Ovary (tissue), 3 donors: ENCODE data around the gene FGF12.

Source experiments
- POLR2A ChIP-seq: fragments of 450-650 bp; IDR thresholded peaks from one replicate; pipeline ENCODE4 v1.6.1; 2017; ENCODE audit warnings: antibody characterized with exemption, mild to moderate bottlenecking, moderate library complexity
- TF ChIP-seq, protein P1 (sequence below), 3 donors: fragments of 450-650 bp in 2 of 3; fragments of 200-600 bp in 1 of 3; IDR thresholded peaks; one replicate each; pipeline versions ENCODE4 v1.5.1 to v1.8.0; 2016 to 2022; ENCODE audit warnings: antibody characterized with exemption in 3 of 3, mild to moderate bottlenecking in 1 of 3
- donor health status: DM: no; HTN: no; CAD: no.

DNA sequence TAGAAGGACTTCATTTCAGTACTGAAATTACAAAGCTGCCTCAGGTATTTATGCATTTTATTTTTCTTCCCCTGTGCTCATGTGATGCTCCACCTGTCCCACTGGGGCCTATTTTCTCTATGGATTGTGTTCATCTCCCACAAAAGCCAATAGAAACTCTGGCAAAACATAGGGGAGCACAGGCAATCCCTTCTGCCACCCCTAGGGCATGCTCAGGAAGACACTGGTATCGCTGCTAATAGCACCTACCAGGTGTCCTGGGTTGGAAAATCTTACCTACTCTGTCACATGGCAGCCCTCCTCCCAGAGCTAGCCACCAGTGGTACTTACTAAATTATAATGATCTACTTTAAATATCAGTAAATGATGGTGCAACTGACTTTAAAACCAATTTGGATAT is 427.4 kb downstream of the FGF12 start:
- TF ChIP-seq POLR2A = no peak
- TF ChIP-seq, protein P1, sequence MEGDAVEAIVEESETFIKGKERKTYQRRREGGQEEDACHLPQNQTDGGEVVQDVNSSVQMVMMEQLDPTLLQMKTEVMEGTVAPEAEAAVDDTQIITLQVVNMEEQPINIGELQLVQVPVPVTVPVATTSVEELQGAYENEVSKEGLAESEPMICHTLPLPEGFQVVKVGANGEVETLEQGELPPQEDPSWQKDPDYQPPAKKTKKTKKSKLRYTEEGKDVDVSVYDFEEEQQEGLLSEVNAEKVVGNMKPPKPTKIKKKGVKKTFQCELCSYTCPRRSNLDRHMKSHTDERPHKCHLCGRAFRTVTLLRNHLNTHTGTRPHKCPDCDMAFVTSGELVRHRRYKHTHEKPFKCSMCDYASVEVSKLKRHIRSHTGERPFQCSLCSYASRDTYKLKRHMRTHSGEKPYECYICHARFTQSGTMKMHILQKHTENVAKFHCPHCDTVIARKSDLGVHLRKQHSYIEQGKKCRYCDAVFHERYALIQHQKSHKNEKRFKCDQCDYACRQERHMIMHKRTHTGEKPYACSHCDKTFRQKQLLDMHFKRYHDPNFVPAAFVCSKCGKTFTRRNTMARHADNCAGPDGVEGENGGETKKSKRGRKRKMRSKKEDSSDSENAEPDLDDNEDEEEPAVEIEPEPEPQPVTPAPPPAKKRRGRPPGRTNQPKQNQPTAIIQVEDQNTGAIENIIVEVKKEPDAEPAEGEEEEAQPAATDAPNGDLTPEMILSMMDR (IDR thresholded peaks at IDR 0.05) = no peak
